PC-3 (cell line): ENCODE measurements around the gene CCNB1. TPM values are rescaled to one million over a fixed set of nuclear protein-coding genes. Genes with fewer than 3 reads are reported as not detected.
"Not testable (repeated sequence)": the region's sequence is repeated elsewhere in the genome, so short reads cannot be mapped to it uniquely, and the experiment has no call there.

Experiments used
- ATAC-seq: fragments of 200-7000 bp; cut with Tn5 transposase; 2 replicates; pipeline ENCODE4 v1.9.1; 2020; ENCODE audit warnings: mild to moderate bottlenecking, moderate library complexity
- BruUV-seq: library from RNA; stranded (reverse); fragments of 400-500 nt; replicated peaks from 2 replicates; lab custom pipeline; 2021; lab: Mats Ljungman, UMichigan
- CTCF ChIA-PET: fragments of 300-600 bp; sonication (Branson Sonifier 250); formaldehyde crosslinking; loops from one replicate; lab custom pipeline; 2022; ENCODE audit warnings: antibody characterized with exemption; lab: Charles Lee
- POLR2A ChIA-PET: fragments of 300-600 bp; sonication (Branson Sonifier 250); formaldehyde crosslinking; loops from one replicate; lab custom pipeline; 2022; ENCODE audit warnings: antibody characterized with exemption; ENCODE audit not compliant: unreplicated experiment; lab: Charles Lee
- DNase-seq: peaks from one replicate; pipeline ENCODE4 v3.0.0-alpha.2; 2015
- H2AFZ ChIP-seq: fragments of 300-600 bp; sonication (generic); 2 replicates; pipeline ENCODE4 v1.6.0; 2016; ENCODE audit warnings: antibody characterized with exemption, low read length
- H3F3A ChIP-seq: fragments of 300-600 bp; sonication (generic); one replicate; pipeline ENCODE4 v1.6.0; 2017; ENCODE audit warnings: antibody characterized with exemption, low read length, control low read depth, mild to moderate bottlenecking; ENCODE audit not compliant: unreplicated experiment
- H3K27ac ChIP-seq: fragments of 300-600 bp; sonication (generic); 2 replicates; pipeline ENCODE4 v1.5.1; 2016; ENCODE audit warnings: mild to moderate bottlenecking, low read length
- H3K27me3 ChIP-seq: fragments of 300-600 bp; sonication (generic); 2 replicates; pipeline ENCODE4 v1.6.1; 2016; ENCODE audit warnings: low read length, mixed read lengths
- H3K36me3 ChIP-seq: fragments of 300-600 bp; sonication (generic); 2 replicates; pipeline ENCODE4 v1.6.1; 2016; ENCODE audit warnings: low read depth, mixed run types, low read length, mixed read lengths
- H3K4me1 ChIP-seq: fragments of 300-600 bp; sonication (generic); 2 replicates; pipeline ENCODE4 v1.5.1; 2016; ENCODE audit warnings: low read length; ENCODE audit not compliant: insufficient read depth
- H3K4me2 ChIP-seq: fragments of 300-600 bp; sonication (generic); 2 replicates; pipeline ENCODE4 v1.6.0; 2016; ENCODE audit warnings: low read length
- H3K4me3 ChIP-seq: fragments of 300-600 bp; sonication (generic); 2 replicates; pipeline ENCODE4 v1.5.1; 2016; ENCODE audit warnings: mild to moderate bottlenecking, low read length, mixed read lengths
- H3K79me2 ChIP-seq: fragments of 300-600 bp; sonication (generic); 2 replicates; pipeline ENCODE4 v1.6.1; 2017; ENCODE audit warnings: low read length, mixed read lengths
- H3K9ac ChIP-seq: fragments of 300-600 bp; sonication (generic); 2 replicates; pipeline ENCODE4 v1.6.0; 2016; ENCODE audit warnings: mild to moderate bottlenecking, low read length
- H3K9me2 ChIP-seq: fragments of 300-600 bp; sonication (generic); replicated peaks from 2 replicates; pipeline ENCODE4 v1.6.1; 2016; ENCODE audit warnings: mixed run types, low read length, mixed read lengths
- H3K9me3 ChIP-seq: fragments of 300-600 bp; sonication (generic); 2 replicates; pipeline ENCODE4 v1.6.1; 2016; ENCODE audit warnings: low read length, mixed read lengths
- H4K20me1 ChIP-seq: fragments of 300-600 bp; sonication (generic); 2 replicates; pipeline ENCODE4 v1.6.1; 2016; ENCODE audit warnings: low read length, mixed read lengths
- EZH2 ChIP-seq: fragments of 300-600 bp; sonication (generic); IDR thresholded peaks from one replicate; pipeline ENCODE4 v1.6.1; 2017; ENCODE audit warnings: antibody characterized with exemption, mild to moderate bottlenecking, low read length; ENCODE audit not compliant: unreplicated experiment
- EZH2phosphoT487 ChIP-seq: fragments of 300-600 bp; sonication (generic); IDR thresholded peaks from 2 replicates; pipeline ENCODE4 v1.6.1; 2018; ENCODE audit warnings: mild to moderate bottlenecking, antibody characterized with exemption, low read length, borderline replicate concordance
- intact Hi-C: fragments of 100-400 bp; cut with micrococcal nuclease; formaldehyde crosslinking; loops from 2 replicates; pipeline ENCODE4 v1.9.0; 2023
- total RNA-seq: library from RNA; depleted of rRNA; stranded (reverse); fragments of >200 nt; gene quantifications from 2 replicates; pipeline ENCODE4 v1.2.3, GENCODE V29; 2014
- TF ChIP-seq, protein P1 (sequence below): fragments of 300-600 bp; sonication (generic); conservative IDR thresholded peaks from 2 replicates; pipeline ENCODE4 v1.5.1; 2017; ENCODE audit warnings: antibody characterized with exemption, low read depth, mild to moderate bottlenecking, low read length

The CCNB1 gene
- total RNA-seq, 1 experiment from 2014 or later: 185 TPM

- POLR2A ChIA-PET: no interaction called here
- peak overlapping the region; percentile 100 for H2AFZ ChIP-seq
- TSS peak; percentile 66 for BruUV-seq
These were observed 50.9 kb downstream of the CCNB1 start for GRCh38 chr5:69217548-69218526.

DNA sequence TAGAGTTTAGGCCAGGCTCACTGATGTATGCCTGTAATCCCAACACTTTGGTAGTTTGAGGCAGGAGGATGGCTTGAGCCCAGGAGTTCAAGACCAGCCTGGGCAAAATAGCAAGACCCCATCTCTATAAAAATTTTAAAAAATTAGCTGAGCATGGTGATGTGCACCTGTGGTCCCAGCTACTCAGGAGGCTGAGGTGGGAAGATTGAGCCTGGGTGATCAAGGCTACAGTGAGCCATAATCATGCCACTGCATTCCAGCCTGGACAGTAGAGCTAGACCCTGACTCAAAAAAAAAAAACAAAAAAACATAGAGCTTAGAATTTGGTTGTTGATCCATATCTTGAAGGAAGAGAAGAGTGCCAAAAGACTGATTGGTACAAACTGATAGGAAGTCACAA, 53.0 kb downstream of the CCNB1 start:
- H3K9ac ChIP-seq: no peak overlapping the region
- peaks cover 25% of the 10 kb centered on the region for H3K79me2 ChIP-seq
- H3K4me1 ChIP-seq: peaks cover 7% of the 10 kb centered on the region; the same call in 1 of the 2 replicates
- no peaks in the 10 kb centered on the region for H3K36me3 ChIP-seq
- H3K4me3 ChIP-seq: no peak overlapping the region
- H3K27ac ChIP-seq: no peak overlapping the region
- H4K20me1 ChIP-seq: no peaks in the 10 kb centered on the region
- DNase-seq (no peak), ATAC-seq (no peak)
- ChIA-PET CTCF (interaction anchor here (0.5 kb wide), 1 partner anchor 20 kb away, joined by 11 read pairs; no protein-coding TSS in a partner anchor), POLR2A (no interaction called here)
- intact Hi-C loops: no loop called here
- TF ChIP-seq, protein P1, sequence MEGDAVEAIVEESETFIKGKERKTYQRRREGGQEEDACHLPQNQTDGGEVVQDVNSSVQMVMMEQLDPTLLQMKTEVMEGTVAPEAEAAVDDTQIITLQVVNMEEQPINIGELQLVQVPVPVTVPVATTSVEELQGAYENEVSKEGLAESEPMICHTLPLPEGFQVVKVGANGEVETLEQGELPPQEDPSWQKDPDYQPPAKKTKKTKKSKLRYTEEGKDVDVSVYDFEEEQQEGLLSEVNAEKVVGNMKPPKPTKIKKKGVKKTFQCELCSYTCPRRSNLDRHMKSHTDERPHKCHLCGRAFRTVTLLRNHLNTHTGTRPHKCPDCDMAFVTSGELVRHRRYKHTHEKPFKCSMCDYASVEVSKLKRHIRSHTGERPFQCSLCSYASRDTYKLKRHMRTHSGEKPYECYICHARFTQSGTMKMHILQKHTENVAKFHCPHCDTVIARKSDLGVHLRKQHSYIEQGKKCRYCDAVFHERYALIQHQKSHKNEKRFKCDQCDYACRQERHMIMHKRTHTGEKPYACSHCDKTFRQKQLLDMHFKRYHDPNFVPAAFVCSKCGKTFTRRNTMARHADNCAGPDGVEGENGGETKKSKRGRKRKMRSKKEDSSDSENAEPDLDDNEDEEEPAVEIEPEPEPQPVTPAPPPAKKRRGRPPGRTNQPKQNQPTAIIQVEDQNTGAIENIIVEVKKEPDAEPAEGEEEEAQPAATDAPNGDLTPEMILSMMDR: no peak
- TF ChIP-seq EZH2: no peak
- H3K4me2 ChIP-seq: no peak overlapping the region
- no peaks in the 10 kb centered on the region for H3F3A ChIP-seq
- no peaks in the 10 kb centered on the region for H3K27me3 ChIP-seq
- H2AFZ ChIP-seq: no peak overlapping the region
- H3K9me3 ChIP-seq: no peaks in the 10 kb centered on the region
- H3K9me2 ChIP-seq: no peaks in the 10 kb centered on the region
- no TSS peak for BruUV-seq

More at GRCh38 chr5:69217548-69218526, 50.9 kb downstream of the CCNB1 start:
- Histone ChIP-seq H3K9ac (peak overlapping the region; percentile 82), H3K9me2 (no peaks in the 10 kb centered on the region), H3K4me2 (peak overlapping the region; percentile 92), H3K27me3 (no peaks in the 10 kb centered on the region), H3K36me3 (no peaks in the 10 kb centered on the region), H3K9me3 (no peaks in the 10 kb centered on the region), H3K4me3 (peak overlapping the region; percentile 96), H3F3A (no peaks in the 10 kb centered on the region), H3K4me1 (peaks cover 14% of the 10 kb centered on the region), H3K79me2 (peaks cover 25% of the 10 kb centered on the region), H4K20me1 (no peaks in the 10 kb centered on the region), H3K27ac (peak overlapping the region; percentile 43; the same call in 1 of the 2 replicates)
- intact Hi-C loops: no loop called here
- DNase-seq: peak; percentile 88
- ATAC-seq: peak; percentile 96
- CTCF ChIA-PET: interaction anchor here (0.6 kb wide), 1 partner anchor 125 kb away, joined by 4 read pairs; no protein-coding TSS in a partner anchor
- no peak for TF ChIP-seq EZH2phosphoT487
- TF ChIP-seq, protein P1: no peak
- no peak for TF ChIP-seq EZH2

- intact Hi-C loops, H4K20me1 ChIP-seq, H3K9ac ChIP-seq, H3K4me3 ChIP-seq, H2AFZ ChIP-seq, H3K4me1 ChIP-seq, H3K27me3 ChIP-seq, H3K9me3 ChIP-seq, ATAC-seq, H3F3A ChIP-seq, CTCF ChIA-PET, H3K4me2 ChIP-seq, H3K9me2 ChIP-seq, DNase-seq, H3K36me3 ChIP-seq, BruUV-seq, H3K27ac ChIP-seq, POLR2A ChIA-PET: not testable (repeated sequence)
- H3K79me2 ChIP-seq: peaks cover 25% of the 10 kb centered on the region
These were observed 53.4 kb downstream of the CCNB1 start for GRCh38 chr5:69220371-69220770.

GRCh38 chr5:69220833-69221232, 53.9 kb downstream of the CCNB1 start:
- H3K4me2 ChIP-seq, BruUV-seq, H3K4me3 ChIP-seq, DNase-seq, H3K27me3 ChIP-seq, H3K9ac ChIP-seq, H3K4me1 ChIP-seq, H3K36me3 ChIP-seq, H3K27ac ChIP-seq, ATAC-seq, intact Hi-C loops, H3K9me3 ChIP-seq, H4K20me1 ChIP-seq, CTCF ChIA-PET, H3F3A ChIP-seq, POLR2A ChIA-PET, H2AFZ ChIP-seq, H3K9me2 ChIP-seq: not testable (repeated sequence)
- H3K79me2 ChIP-seq: peaks cover 25% of the 10 kb centered on the region
